NCI-H510A (cell line): ENCODE data around the gene MPV17.
"Not testable (repeated sequence)": the region's sequence is repeated elsewhere in the genome, so short reads cannot be mapped to it uniquely, and the experiment has no call there.

ENCODE experiments used
- DNase-seq: peaks from one replicate; lab custom pipeline; 2025; lab: John Stamatoyannopoulos, UW

The MPV17 gene, protein sequence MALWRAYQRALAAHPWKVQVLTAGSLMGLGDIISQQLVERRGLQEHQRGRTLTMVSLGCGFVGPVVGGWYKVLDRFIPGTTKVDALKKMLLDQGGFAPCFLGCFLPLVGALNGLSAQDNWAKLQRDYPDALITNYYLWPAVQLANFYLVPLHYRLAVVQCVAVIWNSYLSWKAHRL

GRCh38 chr2:27322766-27323595, at the start of gene MPV17:
TSS of gene MPV17 (minus strand) at chr2:27323097. CDS start at chr2:27322517, 580 bp downstream.
- peak; percentile 92 for DNase-seq

GRCh38 chr2:27370816-27371620, 48.1 kb upstream of the MPV17 start:
- no peak for DNase-seq

- DNase-seq: peak; percentile 95
Observed at GRCh38 chr2:27370026-27370815, 47.3 kb upstream of the MPV17 start, which contains the start of the genes EIF2B4 and SNX17. TSS of gene EIF2B4 (minus strand) at chr2:27370338. CDS start at chr2:27370314, 24 bp downstream. TSS of gene SNX17 (plus strand) at chr2:27370616. CDS start at chr2:27370744, 128 bp downstream.

GRCh38 chr2:27369471-27370025, 46.7 kb upstream of the MPV17 start:
- DNase-seq: no peak

DNA sequence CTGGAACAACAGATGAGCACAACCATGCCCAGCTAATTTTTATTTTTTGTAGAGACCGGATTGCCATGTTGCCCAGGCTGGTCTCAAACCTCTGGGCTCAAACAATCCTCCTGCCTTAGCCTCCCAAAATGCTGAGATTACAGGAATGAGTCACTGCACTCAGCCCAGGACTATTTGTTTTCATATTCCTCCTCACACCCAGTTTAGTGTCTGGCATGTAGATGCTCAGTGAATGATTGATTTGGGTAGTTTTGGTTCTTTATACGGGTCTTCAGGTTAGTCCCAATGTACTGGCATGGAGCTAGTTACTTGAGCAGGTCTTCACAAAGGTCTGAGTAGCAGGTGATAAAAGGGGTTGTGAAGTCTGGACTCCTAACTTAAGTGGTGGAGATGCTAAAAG, 41.0 kb upstream of the MPV17 start:
- DNase-seq: no peak

DNA sequence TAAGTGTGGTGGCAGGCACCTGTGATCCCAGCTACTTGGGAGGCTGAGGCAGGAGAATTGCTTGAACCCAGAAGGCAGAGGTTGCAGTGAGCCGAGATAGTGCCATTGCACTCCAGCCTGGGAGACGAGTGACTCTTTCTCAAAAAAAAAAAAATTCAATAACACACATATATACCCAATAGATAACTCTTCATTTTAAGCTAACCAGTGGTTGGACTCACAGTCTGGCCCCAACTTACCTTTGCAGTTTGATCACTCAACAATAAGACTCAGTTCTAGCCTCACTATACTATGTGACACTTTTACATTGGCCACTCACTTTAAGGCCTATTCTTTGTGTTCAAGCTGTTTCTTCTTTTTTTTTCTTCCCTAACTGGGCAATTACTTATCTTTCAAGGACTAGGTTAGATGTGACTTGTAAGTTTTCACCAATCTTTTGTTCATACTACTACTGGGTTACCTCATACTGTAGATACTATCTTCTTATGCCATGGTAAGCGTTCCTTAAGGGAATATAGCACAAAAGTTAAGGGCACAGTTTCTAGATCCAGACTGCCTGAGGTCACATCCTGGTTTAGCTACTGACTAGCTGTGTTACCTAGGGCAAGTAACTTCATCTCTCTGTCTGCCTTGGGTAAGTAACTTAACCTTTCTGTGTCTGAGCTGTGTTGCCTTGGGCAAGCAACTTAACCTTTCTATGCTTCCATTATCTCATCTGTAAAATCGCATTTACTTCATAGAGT, 40.0 kb upstream of the MPV17 start:
- no peak for DNase-seq

DNA sequence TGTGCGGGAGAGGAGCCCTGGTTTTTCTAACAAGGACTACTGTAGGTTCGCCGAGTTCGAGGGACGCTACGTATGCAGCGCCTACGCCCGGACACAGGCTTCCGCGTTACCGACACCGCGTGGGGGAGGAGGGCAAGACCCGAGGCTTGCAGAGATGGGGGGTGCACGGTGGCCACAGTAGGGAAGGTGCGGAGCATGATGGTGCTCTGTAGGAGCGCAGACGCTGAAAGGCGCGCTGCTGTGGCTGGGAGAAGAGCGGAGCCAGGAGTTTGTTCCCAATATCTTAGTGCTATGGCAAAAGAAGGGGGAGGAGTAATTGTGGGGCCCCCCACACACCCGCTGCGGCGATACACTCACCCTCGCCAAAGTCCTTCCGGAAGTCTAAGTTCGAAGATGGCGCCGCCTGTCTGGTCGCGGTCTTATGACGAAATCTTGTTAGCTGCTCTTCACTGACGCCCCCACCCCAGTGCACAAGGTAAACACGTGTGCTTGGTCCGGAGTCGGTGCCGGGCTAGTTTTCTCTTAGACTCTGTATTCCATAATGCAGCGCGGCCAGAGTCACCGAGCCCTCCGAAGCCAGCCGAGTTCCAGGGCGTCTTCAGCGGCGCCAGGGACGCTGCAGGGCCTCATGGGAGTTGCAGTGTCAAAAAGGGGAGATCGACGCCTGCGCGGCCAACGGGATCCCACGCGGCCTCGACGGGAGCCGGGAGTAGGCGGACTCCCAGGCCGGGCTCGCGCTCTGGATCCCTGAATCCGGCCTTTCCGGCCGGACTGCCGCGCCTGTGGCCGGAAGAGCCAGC, 33.7 kb upstream of the MPV17 start, which contains the start of gene GTF3C2:
Gene GTF3C2 (minus strand): TSS at position 383 of the 800 bp plus-strand sequence. CDS start 13,210 bp downstream, outside the sequence.
- peak; percentile 99 for DNase-seq

DNA sequence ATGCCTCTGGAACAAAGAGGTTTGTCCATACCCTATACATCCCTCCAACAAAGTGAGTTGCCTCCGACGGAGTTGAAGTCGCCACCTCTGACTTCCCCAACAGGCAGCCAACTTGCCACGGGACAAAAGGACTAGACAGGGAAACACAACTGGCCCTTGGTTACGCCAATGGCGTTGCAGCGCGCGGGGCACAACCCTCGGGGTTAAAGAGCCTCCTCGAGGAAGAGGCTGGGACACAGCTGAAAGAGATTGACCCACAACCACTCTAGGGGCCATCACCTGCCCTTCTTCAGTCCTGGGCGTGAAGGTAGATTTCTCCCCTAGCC, 33.1 kb upstream of the MPV17 start:
- DNase-seq: peak; percentile 53

DNA sequence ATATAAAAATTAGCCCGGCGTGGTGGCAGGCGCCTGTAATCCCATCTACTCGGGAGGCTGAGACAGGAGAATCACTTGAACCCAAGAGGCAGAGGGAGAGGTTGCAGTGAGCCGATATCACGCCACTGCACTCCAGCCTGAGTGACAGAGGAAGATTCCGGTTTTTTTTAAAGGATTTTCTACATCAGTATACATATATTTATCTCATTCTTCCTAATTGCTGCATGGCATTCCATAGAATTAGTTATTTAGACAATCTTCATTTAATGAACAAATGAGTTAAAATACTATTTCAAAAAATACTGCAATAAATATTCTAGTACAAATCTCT, 31.7 kb upstream of the MPV17 start:
- DNase-seq: no peak

DNA sequence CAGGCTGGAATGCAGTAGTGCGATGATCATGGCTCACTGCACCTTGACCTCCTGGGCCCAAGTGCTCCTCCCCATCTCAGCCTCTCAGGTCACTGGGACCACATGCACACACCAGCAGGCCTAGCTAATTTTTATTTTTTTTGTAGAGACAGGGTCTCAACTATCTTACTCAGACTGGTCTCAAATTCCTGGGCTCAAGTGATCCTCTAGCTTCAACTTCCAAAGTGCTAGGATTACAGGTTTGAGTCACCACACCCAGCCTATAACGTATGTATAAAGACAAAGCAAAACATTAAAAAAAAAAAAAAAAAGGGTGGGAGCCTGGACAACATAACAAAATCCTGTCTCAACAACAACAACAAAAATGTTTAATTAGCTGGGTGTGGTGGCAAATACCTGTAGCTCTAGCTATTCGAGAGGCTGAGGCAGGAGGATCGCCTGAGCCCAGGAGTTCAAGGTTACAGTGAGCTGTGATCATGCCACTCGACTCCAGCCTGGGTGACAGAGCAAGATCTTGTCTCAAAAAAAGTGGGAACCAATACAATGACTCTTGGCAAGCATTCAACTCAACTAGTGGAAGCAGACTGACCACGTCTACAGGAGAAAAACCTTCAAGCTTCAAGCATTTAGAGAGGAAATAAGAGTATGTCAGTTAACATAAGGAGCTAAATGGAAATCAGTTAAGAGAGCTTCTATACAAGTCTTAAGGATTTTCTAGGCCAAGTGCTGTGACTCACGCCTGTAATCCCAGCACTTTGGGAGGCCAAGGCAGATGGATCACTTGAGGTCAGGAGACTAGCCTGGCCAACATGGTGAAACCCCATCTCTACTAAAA, 31.1 kb upstream of the MPV17 start:
- no peak for DNase-seq

DNA sequence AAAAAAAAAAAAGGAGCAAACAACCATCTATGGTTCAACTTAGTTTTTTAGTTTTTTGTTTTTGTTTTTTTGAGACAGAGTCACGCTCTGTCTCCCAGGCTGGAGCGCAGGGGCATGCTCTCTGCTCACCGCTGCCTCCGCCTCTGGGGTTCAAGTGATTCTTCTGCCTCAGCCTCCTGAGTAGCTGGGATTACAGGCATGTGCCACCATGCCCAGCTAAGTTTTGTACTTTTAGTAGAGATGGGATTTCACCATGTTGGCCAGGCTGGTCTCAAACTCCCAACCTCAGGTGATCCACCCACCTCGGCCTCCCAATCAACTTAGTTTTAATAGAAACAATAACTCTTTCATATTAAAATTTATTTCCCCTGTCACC, 30.5 kb upstream of the MPV17 start:
- not testable (repeated sequence) for DNase-seq

DNA sequence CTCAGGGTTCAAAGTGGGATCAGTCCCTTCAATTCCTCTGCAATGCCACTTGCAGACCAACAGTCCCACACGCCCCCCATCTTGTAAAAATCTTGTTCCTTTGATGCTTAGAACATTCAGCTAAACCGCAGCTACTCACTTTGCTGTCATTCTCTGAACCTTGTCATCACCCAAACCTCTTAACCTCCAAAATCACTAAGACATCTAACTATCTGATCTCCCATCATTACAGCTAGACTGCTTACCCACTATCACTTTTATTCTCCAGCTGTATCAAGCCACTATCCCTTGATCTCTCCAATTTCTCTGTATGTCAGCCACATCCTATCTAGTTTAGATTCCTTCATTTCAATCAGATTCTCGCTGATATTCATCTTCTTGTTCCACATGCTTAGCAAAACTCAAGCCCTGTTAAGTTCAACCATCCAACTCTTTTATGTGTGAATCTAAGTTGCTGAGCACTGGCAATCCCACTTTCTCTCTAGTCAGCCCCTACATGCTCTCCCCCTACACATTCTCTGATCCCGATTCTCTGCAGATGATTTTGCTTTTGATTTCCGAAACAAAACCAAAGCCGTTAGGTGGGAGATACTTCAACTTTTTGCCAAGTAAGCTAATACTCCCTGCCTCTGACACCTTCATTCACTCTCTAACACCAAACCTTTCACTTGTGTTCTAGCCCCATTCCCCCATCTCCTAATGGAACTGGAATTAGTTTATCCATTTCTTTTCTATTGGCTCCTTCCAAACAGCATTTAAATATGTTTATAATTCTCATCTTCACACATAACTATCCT, 29.1 kb upstream of the MPV17 start:
- no peak for DNase-seq

GRCh38 chr2:27350106-27350693, 27.3 kb upstream of the MPV17 start:
- DNase-seq: no peak

DNA sequence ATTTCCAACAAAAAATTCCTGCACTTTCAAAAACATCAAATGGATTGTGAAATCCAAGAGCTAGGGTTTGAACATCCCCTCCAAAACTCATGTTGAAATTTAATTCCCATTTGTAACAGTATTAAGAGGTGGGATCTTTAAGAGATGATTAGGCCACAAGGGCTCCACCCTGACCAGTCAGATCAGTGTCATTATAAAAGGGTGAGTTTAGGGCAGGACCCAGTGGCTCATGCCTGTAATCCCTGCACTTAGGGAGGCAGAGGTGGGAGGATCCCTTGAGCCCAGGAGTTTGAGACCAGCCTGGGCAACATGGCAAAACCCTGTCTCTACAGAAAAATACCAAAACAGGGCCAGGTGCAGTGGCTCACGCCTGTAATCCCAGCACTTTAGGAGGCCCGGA, 24.7 kb upstream of the MPV17 start:
- no peak for DNase-seq

DNA sequence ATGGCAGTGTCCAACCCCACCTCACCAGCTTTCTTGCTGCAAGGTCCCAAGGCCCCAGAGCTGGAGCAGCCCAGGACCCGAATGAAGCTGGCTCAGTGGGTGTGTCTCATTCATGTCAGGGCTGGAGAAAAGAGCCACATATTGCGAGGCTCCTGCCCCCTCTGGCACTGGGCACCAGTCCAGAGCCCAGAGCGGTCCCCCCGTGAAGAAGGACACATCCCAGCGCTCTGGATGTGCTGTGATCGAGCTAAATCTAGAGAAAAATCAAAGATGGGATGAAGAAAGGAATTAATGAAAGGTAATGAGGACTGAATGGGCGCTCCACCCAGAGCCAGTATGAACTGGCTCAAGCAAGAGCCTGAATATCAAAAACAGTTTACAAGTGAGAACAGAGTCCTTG, 13.3 kb upstream of the MPV17 start:
- DNase-seq: no peak

GRCh38 chr2:27335311-27335710, 12.4 kb upstream of the MPV17 start:
- no peak for DNase-seq

GRCh38 chr2:27324720-27325119, 1.8 kb upstream of the MPV17 start:
- DNase-seq: no peak
